Activated CD4-positive, alpha-beta T cell treated with anti-CD3 and anti-CD28 coated beads, Interleukin-2, amount 50 U/mL, for 24 hours (primary cell): Measurements from ENCODE around the gene GLDN.

Source experiments
- DNase-seq, 2 donors: peaks; one replicate each; pipeline ENCODE4 v3.0.0-alpha.2; 2020; ENCODE audit warnings: low read depth in 1 of 2, low spot score in 1 of 2

The GLDN gene

DNA sequence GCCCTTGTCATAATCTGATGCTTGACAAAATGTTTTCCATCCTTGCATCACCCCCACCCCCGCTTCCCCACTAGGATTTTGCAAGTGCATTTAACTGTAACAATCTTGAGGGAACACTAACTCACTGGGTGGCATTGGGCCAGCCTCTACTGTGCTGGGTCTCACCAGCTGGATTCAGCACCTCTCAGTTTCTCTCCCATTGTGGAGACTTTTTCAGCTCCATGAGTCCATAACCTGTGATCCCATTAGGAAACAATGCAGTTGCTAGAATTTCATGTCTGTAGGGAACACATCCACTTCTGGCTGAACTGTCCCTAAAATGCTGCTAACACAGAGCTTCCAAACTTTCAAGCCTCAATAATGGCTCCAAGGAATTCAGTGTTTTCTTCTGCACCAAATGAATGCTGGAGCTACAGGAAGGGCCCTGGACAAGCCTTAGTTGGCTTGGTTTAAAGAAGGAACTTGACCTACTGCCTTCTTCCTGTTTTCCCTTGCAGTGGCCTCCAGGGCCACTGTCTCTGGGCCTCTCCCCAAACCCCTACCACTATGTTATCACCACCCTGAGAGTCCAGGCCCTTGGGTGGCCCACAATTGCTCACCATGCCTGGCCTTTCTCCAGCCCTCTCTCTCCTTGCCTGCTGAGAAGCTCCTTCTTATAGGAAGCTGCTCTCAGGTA, 18.7 kb upstream of the GLDN start:
- no peak for DNase-seq

DNA sequence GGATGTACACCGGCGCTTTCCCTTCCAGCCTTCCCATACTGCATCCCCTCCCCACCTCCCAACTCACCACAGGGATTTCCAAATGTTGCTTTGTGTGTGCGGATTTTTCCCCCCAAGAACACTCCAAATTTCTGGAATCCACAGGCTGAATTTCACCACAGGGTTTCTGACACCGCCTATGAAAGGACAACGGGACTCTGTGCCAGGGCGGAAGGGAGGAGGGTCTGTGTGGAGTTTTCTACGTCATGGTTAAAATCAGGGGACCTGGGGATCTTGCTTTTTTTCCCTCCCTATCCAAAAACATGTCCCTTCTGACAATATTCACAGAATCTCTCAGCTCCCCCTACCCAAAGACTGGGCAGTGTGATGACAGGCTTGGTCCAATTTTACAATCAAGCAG, 17.7 kb upstream of the GLDN start:
- no peak for DNase-seq

DNA sequence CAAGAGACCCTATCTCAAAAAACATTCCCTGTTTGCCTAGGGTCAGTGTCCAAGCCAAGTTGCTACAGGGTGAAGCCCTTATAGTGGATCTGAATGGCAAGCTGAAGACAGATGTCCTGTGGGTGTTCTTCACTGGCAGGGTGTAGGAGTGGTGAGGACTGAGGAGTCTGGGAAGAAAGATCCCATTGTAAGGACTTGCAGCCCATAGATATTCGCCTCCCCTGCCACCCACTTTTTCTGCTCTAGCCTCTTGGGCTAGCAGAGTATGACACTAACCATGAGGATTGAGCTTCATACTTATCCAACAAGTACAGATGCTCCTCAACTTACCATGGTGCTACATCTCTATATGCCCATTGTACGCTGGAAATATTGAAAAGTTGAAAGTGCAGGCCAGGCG, 16.3 kb upstream of the GLDN start:
- no peak for DNase-seq

DNA sequence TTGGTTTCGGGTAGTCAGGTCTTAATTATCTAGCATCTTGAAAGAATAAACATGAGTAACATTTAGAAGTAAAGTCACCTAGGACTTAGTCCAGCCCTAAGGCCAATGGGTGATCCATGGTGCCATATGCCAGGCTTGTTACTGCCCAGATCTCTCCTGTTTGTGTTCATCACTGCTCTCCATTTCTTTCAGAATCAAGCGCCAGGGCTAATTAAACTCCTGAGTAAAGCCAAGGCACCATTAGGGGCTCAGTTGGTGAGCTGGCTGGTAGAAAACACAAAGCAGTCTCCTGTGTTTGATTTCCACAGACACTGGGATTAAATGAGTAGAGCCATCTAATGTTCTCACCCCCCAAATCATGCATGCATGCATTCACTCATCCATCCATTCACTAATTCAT, 14.4 kb upstream of the GLDN start:
- no peak for DNase-seq

GRCh38 chr15:51328926-51329325, 12.5 kb upstream of the GLDN start:
- no peak for DNase-seq

GRCh38 chr15:51331141-51331540, 10.3 kb upstream of the GLDN start:
- no peak for DNase-seq

GRCh38 chr15:51332206-51333147, 9.0 kb upstream of the GLDN start:
- DNase-seq, result no peak

- no peak for DNase-seq
These were observed 7.9 kb upstream of the GLDN start for GRCh38 chr15:51333571-51333970.

DNA sequence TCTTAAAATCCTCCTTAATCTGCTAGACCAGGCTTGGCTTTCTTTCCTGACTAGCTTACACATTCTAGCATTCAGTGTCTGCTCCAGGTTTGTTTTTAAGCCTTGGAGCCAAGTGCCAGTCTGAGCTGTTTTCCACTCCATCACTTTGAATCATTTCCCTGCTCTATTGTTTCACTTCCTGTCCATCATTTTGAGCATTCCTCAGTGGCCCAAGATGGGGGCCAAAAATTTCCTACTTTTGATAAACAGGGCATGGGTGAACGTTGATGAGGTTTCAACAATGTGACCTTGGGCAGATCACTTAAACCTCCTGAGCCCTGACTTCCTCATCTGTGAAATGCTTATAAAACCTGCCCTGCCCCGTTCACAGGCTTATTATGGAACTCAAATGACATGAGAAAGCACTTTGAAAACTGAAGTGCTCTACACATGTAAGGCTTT, 7.4 kb upstream of the GLDN start:
- DNase-seq, result no peak

GRCh38 chr15:51335087-51335486, 6.4 kb upstream of the GLDN start:
- DNase-seq, result no peak

- DNase-seq, result no peak
These were observed 5.7 kb upstream of the GLDN start for GRCh38 chr15:51335538-51336410.

- DNase-seq, result no peak
These were observed 3.0 kb upstream of the GLDN start, which contains the start of gene CYP19A1 for GRCh38 chr15:51338496-51338895. Gene CYP19A1, minus strand, starts transcription at chr15:51338596. Its CDS starts 95,684 bp downstream, at chr15:51242912.

DNA sequence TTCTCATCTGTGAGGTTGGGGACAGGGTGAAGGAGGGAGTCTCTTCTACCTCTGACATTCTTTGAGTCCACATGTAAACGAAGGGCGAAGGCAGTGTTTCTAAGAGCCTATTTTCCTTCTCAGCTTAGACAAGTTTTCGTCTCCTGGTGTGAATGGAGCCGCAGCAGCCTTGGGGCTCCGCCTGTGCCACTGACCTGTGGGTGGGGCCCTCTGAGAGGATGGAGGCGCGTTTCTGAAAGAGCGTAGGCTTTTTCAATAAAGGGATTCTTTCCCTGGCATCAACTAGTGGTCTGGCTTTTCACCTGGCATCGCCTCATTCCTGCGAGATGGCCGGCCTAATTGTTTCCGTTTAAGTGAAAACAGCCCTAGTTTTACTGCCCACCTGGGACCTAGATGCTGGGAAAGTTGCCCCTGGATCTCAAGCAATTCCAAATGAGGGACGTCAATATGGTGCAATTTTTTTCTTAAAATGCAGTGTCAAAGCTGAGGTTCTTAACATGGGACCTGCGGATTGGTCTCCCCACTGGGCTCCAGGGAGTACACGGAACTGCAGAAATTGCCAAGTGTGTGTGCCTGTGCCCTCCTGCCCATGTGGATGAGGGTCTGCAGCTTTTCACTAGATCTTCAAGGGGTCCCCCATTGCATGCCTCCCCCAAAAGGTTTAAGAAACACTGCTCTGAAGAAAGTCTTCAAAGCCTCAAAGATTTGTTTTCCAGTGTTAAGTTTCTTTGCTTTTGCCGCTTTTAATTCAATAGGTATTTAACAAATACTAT, 958 bp downstream of the GLDN start:
- no peak for DNase-seq

DNA sequence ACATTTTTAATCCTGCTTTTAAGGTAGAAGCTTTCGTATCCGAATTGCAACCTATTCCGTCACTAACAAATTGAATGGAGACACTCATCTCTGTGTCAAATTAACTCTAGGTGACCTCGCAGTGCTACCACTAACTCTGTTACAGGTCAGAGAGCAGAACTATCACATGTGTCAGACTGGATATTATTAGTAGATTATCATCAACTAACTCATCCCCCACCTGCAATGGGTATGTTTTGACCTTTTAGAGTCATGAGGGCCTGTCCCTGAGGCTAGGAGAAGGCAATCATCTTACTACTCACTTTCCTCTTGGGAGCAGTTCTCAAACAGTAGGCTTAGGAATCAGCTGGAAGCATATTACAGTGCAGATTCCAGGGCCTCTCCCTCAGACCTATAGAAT, 2.0 kb downstream of the GLDN start:
- no peak for DNase-seq

DNA sequence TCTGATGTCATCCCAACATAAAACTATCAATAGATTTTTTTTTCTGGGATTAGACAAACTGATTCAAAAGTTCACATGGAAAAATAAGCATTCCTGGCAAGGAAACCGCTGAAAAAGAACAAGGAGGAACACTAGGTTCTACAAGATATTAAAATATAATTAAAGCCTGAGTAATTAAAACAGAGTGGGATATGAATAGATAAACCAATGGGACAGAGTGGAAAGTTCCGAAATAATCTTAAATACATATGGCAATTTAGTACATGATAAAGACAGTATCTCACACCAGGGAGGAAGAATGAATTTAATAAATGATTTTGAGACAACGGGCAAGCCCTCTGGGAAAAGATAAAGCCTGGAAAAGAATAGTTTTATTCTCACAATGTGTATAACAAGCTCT, 4.7 kb downstream of the GLDN start:
- no peak for DNase-seq

DNA sequence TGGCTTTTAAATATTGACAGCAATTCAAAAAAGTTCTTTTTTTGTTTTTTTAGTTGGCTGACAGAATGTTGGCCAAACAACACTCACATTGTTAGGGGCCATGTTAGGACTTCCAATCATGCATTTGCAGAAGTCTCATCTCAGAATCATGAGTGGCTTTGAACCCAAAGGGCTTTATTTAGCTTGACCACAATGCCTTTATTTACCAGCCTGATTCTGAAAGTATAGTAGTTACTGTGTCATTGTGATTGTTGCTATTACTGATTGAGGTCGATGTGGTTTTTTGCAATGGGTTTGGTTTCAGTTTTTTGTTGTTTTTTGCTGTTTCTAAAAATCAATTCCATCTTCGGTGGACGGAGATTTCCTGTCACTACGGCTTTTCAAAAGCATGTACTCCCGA, 7.2 kb downstream of the GLDN start:
- DNase-seq, result no peak

DNA sequence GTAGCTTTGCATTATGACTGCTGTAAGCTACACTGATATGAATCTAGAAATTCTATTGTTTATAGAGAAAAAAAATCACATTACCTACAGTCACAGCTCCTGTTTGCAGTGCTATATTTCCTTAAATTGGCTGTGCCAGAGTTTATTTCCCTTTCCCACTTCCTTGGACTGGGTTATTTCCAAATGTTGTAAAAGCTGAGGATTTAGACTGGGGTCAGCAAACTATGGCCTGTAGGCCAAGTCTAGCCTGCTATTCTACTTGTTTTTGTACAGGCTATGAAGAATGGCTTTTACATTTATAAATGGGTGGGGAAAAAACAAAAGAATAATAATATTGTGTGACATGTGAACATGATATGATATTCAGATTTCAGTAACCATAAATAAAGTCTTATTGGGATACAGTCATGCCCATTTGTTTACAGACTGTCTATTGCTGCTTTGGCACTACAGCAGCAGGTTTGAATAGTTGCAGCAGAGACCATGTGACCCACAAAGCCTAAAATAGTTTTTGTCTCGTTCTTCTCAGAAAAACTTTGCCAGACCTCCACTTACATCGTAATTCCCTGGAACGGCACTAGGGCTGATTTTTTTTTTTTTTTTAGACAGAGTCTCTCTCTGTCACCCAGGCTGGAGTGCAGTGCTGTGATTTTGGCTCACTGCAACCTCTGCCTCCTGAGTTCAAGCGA, 7.8 kb downstream of the GLDN start:
- DNase-seq, result no peak

DNA sequence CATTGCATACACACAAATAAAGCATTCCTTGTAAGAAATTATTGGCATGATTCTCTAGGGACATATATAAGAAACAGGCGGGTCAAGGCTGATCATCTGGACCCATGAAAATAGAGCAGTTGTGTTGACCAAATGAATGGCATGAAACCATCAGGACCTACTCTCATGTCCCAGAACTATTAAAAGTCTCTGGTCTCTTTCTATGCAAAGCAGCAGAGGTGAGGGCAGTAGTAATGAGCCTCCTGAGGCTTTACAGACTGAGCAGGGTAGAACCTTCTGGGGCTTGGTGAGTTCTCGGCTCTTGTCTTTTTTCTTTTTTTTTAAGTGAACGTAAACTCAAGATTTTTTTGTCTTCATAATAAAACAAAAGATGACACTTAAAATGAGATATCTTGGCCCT, 9.3 kb downstream of the GLDN start:
- DNase-seq, result no peak

DNA sequence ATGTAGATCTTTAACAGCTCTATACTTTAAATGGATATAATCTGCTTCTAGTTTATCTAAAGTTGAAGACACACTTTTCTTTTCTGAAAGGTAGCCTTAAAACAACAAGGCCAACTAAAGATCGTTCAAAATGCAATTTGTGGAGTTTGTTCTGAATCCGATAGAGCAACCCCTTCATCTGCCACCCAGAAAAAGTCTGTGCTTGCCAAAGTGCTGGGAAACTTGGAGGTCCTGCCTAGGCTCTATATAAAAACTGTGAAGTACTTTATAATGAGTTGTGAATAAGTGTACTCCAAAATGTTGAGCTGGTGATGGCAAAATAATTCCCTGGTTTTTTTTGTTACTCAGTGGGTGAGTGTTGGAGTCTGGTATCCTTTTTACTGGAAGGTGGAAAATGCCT, 12.5 kb downstream of the GLDN start:
- no peak for DNase-seq

DNA sequence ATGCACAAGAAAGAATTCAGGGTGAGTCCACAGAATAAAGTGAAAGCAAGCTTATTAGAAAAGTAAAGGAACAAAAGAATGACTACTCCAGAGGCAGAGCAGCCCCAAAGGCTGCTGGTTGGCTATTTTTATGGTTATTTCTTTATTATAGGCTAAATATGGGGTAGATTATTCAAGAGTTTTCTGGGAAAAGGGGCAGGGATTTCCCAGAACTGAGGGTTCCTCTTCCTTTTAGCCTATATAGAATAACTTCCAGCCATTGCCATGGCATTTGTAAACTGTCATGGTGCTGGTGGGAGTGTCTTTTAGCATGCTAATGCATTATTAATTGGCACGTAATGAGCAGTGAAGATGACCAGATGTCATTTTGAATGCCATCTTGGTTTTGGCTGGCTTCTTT, 13.6 kb downstream of the GLDN start:
- DNase-seq, result no peak
